Spleen (tissue), 11 donors: ENCODE results near the gene GALNT7. TPM values are rescaled to one million over a fixed set of nuclear protein-coding genes. Genes with fewer than 3 reads are reported as not detected.

Experiments used
- DNase-seq: peaks from one replicate; pipeline ENCODE4 v3.0.0-alpha.2; 2020
- H3K27ac ChIP-seq, 8 donors: fragments of 200-600 bp; sonication (generic) in 7 of 8; 1 replicate in 4 of 8; 2 replicates in 4 of 8; pipeline versions ENCODE4 v1.5.0 to v1.8.0; 2016 to 2021; ENCODE audit warnings: inconsistent platforms in 4 of 8, mild to moderate bottlenecking in 4 of 8, moderate library complexity in 1 of 8
- H3K27me3 ChIP-seq, 7 donors: fragments of 200-600 bp; sonication (generic) in 6 of 7; replicated peaks in 1 of 7; 1 replicate in 4 of 7; 2 replicates in 3 of 7; pipeline versions ENCODE4 v1.5.0 to v1.8.0; 2016 to 2021; ENCODE audit warnings: inconsistent platforms in 3 of 7, mild to moderate bottlenecking in 1 of 7
- H3K36me3 ChIP-seq, 6 donors: fragments of 200-600 bp; sonication (generic) in 5 of 6; 1 replicate in 4 of 6; 2 replicates in 2 of 6; pipeline versions ENCODE4 v1.5.0 to v1.8.0; 2016 to 2021; ENCODE audit warnings: inconsistent platforms in 2 of 6
- H3K4me1 ChIP-seq, 6 donors: fragments of 200-600 bp; sonication (generic) in 5 of 6; 1 replicate in 3 of 6; 2 replicates in 3 of 6; pipeline versions ENCODE4 v1.5.0 to v1.8.0; 2016 to 2021; ENCODE audit warnings: inconsistent platforms in 3 of 6
- H3K4me3 ChIP-seq, 8 donors: fragments of 200-600 bp; sonication (generic) in 7 of 8; 1 replicate in 4 of 8; 2 replicates in 4 of 8; pipeline versions ENCODE4 v1.5.0 to v1.8.0; 2016 to 2021; ENCODE audit warnings: inconsistent platforms in 4 of 8, mild to moderate bottlenecking in 4 of 8, moderate library complexity in 2 of 8
- H3K9me3 ChIP-seq, 8 donors: fragments of 200-600 bp; sonication (generic) in 7 of 8; 1 replicate in 4 of 8; 2 replicates in 4 of 8; pipeline versions ENCODE4 v1.5.0 to v1.8.0; 2016 to 2021; ENCODE audit warnings: inconsistent platforms in 4 of 8
- CTCF ChIP-seq, 11 experiments: fragments of 200-600 bp in 7 of 11; fragments of 450-650 bp in 4 of 11; sonication (generic) in 4 of 11; IDR thresholded peaks in 8 of 11; conservative IDR thresholded peaks in 3 of 11; 1 replicate in 7 of 11; 2 replicates in 4 of 11; pipeline versions ENCODE4 v1.4.0 to v1.8.0; 2016 to 2021; ENCODE audit warnings: antibody characterized with exemption in 11 of 11, inconsistent platforms in 4 of 11, mild to moderate bottlenecking in 1 of 11
- POLR2A ChIP-seq, 3 donors: fragments of 450-650 bp; IDR thresholded peaks; one replicate each; pipeline ENCODE4 v1.5.1; 2017; ENCODE audit warnings: antibody characterized with exemption in 3 of 3, mild to moderate bottlenecking in 1 of 3
- POLR2AphosphoS5 ChIP-seq, 3 donors: sonication (generic); formaldehyde crosslinking; IDR thresholded peaks; one replicate each; pipeline ENCODE4 v1.5.1; 2017; ENCODE audit warnings: antibody characterized with exemption in 3 of 3
- WGBS, 5 donors: extraction: QIAGEN DNeasy Blood & Tissue Kit in 3 of 5; methylation state at CpG; one replicate each; pipeline versions ENCODE4 v1.1.5 to v1.1.7; 2013 to 2018; 5-methylcytosine and 5-hydroxymethylcytosine counted together
- intact Hi-C: fragments of 100-400 bp; cut with DNase I; formaldehyde crosslinking; loops from one replicate; pipeline ENCODE4 v1.15.0; 2023; ENCODE audit warnings: low total_unique reads
- polyA plus RNA-seq, 3 donors: library from polyadenylated mRNA; stranded (reverse); fragments of 200-250 nt; gene quantifications; one replicate each; pipeline ENCODE4 v1.2.1, GENCODE V29; 2013
- total RNA-seq, 7 donors: library from RNA; depleted of rRNA in 3 of 7; stranded (reverse); fragments of >200 nt in 3 of 7; fragmentation: NEBNext Ultra II Directional in 4 of 7; extraction: Animal tissue kit (Norgen Biotek cat#: 25700) in 4 of 7; gene quantifications; one replicate each; pipeline versions ENCODE4 v1.1.0 to v1.2.1, GENCODE V29; 2016 to 2021
- donor health status: healthy with polysubstance abuse.
- donor health status: DM: no; HTN: no; CAD: no; lungs with moderate emphysema.
- donor health status: DM: no; HTN: no; CAD: no.
- donor health status: Bipolar disorder and iron deficiency.
- donor health status: healthy.
- donor health status: DM: no; HTN: no; CAD: no.
- donor health status: DM: yes; HTN: yes; CAD: no.

Gene GALNT7
- total and polyA plus RNA-seq, 10 donors, result 7.6 to 28.5 (median 20.9) TPM

DNA sequence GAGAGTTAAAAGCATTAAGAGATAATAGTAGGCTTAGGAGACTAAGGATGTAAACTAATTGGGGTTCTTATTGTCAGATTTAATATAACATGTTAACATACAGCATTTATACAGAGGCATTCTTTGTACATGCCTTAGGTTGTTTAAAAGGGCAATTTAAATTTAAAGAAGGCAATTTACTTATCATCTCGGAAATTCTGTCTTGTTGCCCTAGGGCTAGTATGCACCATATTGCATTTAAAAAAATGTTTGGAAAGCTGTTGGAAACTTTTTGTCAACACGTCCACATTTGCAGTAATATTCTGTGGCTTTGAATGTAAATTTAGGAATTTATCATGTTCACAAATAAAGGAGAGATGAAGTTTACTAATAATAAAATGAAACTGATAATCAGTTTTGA lies 25.5 kb downstream of the GALNT7 start:
- no peak for DNase-seq
- Histone ChIP-seq H3K4me1 (peaks cover 0 to 33% (median 9%) of the 10 kb centered on the region in 6 donors), H3K4me3 (no peak overlapping the region), H3K36me3 (no peaks in the 10 kb centered on the region), H3K27me3 (no peaks in the 10 kb centered on the region), H3K27ac (no peak overlapping the region), H3K9me3 (no peaks in the 10 kb centered on the region)
- intact Hi-C loops, result no loop called here
- no peak for TF ChIP-seq CTCF (IDR thresholded peaks at IDR 0.05 in 8 of 11, conservative IDR thresholded peaks at IDR 0.05 in 3 of 11)
- no peak for TF ChIP-seq POLR2AphosphoS5 (IDR thresholded peaks at IDR 0.05)
- TF ChIP-seq POLR2A (IDR thresholded peaks at IDR 0.05), result no peak
- 84 to 93% (median 91%) methylated on average over 2 of the region's 2 CpGs for WGBS, 5 donors

GRCh38 chr4:173195109-173195508 lies 26.5 kb downstream of the GALNT7 start:
- H3K4me1 ChIP-seq, result peaks cover 0 to 33% (median 9%) of the 10 kb centered on the region in 6 donors
- no peak overlapping the region for H3K27ac ChIP-seq
- H3K4me3 ChIP-seq, result no peak overlapping the region
- no peaks in the 10 kb centered on the region for H3K27me3 ChIP-seq
- WGBS, 5 donors, result 33 to 46% (median 40%) methylated on average over 3 of the region's 3 CpGs
- H3K36me3 ChIP-seq, result no peaks in the 10 kb centered on the region
- no peaks in the 10 kb centered on the region for H3K9me3 ChIP-seq
- no peak for DNase-seq
- intact Hi-C loops, result no loop called here
- no peak for TF ChIP-seq POLR2AphosphoS5 (IDR thresholded peaks at IDR 0.05)
- TF ChIP-seq POLR2A (IDR thresholded peaks at IDR 0.05), result no peak
- no peak for TF ChIP-seq CTCF (IDR thresholded peaks at IDR 0.05 in 8 of 11, conservative IDR thresholded peaks at IDR 0.05 in 3 of 11)

DNA sequence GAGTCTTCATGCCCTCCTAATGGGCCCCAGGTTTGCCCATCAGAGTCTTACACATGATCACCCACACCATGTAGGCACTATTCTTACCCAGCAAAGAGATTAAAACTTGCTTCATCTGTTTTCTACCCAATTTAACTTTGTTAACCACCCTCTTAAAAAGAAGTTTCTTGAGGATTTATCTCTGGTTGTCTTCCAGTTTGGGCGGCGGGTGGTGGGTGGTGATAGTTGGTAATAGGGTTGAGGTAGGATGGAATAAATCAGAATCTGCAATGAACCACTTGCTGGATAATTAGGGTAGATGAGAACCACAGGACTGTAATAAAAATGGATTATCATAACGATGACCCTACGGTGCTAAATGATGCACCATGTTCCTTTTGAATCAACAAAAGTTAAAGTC lies 30.9 kb downstream of the GALNT7 start:
- DNase-seq, result no peak
- Histone ChIP-seq H3K36me3 (peaks cover 0 to 9% (median 0%) of the 10 kb centered on the region in 6 donors), H3K4me3 (no peak overlapping the region), H3K9me3 (peaks cover 0 to 22% (median 19%) of the 10 kb centered on the region in 8 donors), H3K27me3 (no peaks in the 10 kb centered on the region), H3K27ac (no peak overlapping the region), H3K4me1 (peaks cover 0 to 11% (median 8%) of the 10 kb centered on the region in 6 donors)
- 83 to 97% (median 96%) methylated on average over 4 of the region's 4 CpGs for WGBS, 5 donors
- TF ChIP-seq POLR2AphosphoS5 (IDR thresholded peaks at IDR 0.05) (no peak), CTCF (IDR thresholded peaks at IDR 0.05 in 8 of 11, conservative IDR thresholded peaks at IDR 0.05 in 3 of 11) (no peak), POLR2A (IDR thresholded peaks at IDR 0.05) (no peak)
- intact Hi-C loops, result no loop called here

DNA sequence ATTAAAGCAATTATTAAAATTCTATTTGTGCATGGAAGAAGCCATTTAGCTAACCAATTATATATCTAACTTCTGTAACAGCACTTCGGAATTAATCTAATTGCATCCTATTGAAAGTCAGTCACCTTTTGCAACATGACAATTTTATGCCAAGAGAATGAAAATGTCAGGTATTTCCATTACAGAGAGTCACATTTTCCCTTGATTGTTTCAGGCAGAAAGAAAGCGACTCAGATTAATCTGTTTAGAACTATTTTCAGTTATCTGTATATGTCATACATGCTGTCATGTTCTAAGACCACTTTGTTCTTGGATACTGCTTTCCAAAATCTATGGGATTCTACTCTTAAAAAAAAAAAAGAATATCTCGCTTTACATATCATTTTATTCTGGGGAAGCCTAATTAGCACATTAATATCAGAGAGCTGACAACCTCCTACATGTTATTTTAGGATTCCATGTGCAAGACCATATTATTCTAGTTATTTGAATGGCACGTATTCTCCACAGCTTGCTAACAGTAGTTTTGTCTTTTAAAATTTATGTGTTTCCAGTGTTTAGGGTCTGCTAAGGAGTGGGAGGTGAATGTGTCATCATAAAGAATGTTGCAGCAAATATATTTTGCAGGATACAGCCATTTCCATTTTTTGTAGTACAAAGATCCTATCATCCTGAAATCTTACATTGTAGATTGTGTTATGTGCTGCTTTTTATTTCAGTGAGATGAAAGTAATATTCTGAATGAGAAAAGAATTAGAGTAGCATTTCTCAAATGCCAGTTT lies 31.7 kb downstream of the GALNT7 start:
- Histone ChIP-seq H3K27me3 (no peaks in the 10 kb centered on the region), H3K9me3 (peaks cover 0 to 25% (median 20%) of the 10 kb centered on the region in 8 donors), H3K4me3 (no peak overlapping the region), H3K27ac (no peak overlapping the region), H3K36me3 (peaks cover 0 to 15% (median 2%) of the 10 kb centered on the region in 6 donors), H3K4me1 (peaks cover 0 to 4% (median 3%) of the 10 kb centered on the region in 6 donors)
- intact Hi-C loops, result no loop called here
- no peak for DNase-seq
- TF ChIP-seq POLR2A (IDR thresholded peaks at IDR 0.05), result no peak
- TF ChIP-seq CTCF (IDR thresholded peaks at IDR 0.05 in 8 of 11, conservative IDR thresholded peaks at IDR 0.05 in 3 of 11), result no peak
- no peak for TF ChIP-seq POLR2AphosphoS5 (IDR thresholded peaks at IDR 0.05)
- WGBS, 5 donors, result 81 to 98% (median 92%) methylated on average over 4 of the region's 4 CpGs
